KBM-7 (cell line): ENCODE measurements around the gene KCNQ1.

ENCODE experiments used
- DNase-seq: peaks from one replicate; pipeline ENCODE4 v3.0.0-alpha.2; 2015
- in situ Hi-C: fragments of 300-500 bp; cut with MboI; formaldehyde crosslinking; loops from 2 replicates; pipeline ENCODE4 v1.14.3; 2020; ENCODE audit warnings: low sequenced_read_pairs, low pct_unique_long_range_greater_than_20kb, mixed read lengths

The KCNQ1 gene

GRCh38 chr11:2449548-2450320 is 4.9 kb downstream of the KCNQ1 start:
- DNase-seq, result no peak
- in situ Hi-C loops, result no loop called here

GRCh38 chr11:2450321-2451041 is 5.7 kb downstream of the KCNQ1 start:
- DNase-seq, result no peak
- in situ Hi-C loops, result no loop called here

GRCh38 chr11:2451336-2451735 is 6.5 kb downstream of the KCNQ1 start:
- in situ Hi-C loops, result no loop called here
- DNase-seq, result no peak

- no peak for DNase-seq
- in situ Hi-C loops, result no loop called here
Observed at GRCh38 chr11:2451916-2452315, 7.1 kb downstream of the KCNQ1 start.

GRCh38 chr11:2452321-2453012 is 7.7 kb downstream of the KCNQ1 start:
- in situ Hi-C loops, result no loop called here
- DNase-seq, result no peak

- no peak for DNase-seq
- in situ Hi-C loops, result no loop called here
Observed at GRCh38 chr11:2453436-2453835, 8.6 kb downstream of the KCNQ1 start.

GRCh38 chr11:2458321-2458720 is 13.5 kb downstream of the KCNQ1 start:
- no peak for DNase-seq
- in situ Hi-C loops, result no loop called here

GRCh38 chr11:2459016-2459725 is 14.4 kb downstream of the KCNQ1 start:
- in situ Hi-C loops, result no loop called here
- no peak for DNase-seq

GRCh38 chr11:2459796-2460531 is 15.2 kb downstream of the KCNQ1 start:
- in situ Hi-C loops, result no loop called here
- no peak for DNase-seq

GRCh38 chr11:2460540-2461252 is 15.9 kb downstream of the KCNQ1 start:
- in situ Hi-C loops, result no loop called here
- no peak for DNase-seq

GRCh38 chr11:2461253-2461955 is 16.6 kb downstream of the KCNQ1 start:
- DNase-seq, result no peak
- in situ Hi-C loops, result no loop called here

- DNase-seq, result no peak
- in situ Hi-C loops, result no loop called here
Observed at GRCh38 chr11:2461956-2462542, 17.2 kb downstream of the KCNQ1 start.

- in situ Hi-C loops, result no loop called here
- no peak for DNase-seq
Observed at GRCh38 chr11:2462543-2462985, 17.8 kb downstream of the KCNQ1 start.

GRCh38 chr11:2462986-2463765 is 18.4 kb downstream of the KCNQ1 start:
- DNase-seq, result no peak
- in situ Hi-C loops, result no loop called here

GRCh38 chr11:2463766-2464277 is 19.0 kb downstream of the KCNQ1 start:
- in situ Hi-C loops, result no loop called here
- no peak for DNase-seq

- no peak for DNase-seq
- in situ Hi-C loops, result no loop called here
Observed at GRCh38 chr11:2464451-2465165, 19.8 kb downstream of the KCNQ1 start.
